GM18508 (cell line): ENCODE data around the gene CYTH1.

Source experiments
- ATAC-seq: cut with Tn5 transposase; IDR thresholded peaks from one replicate; pipeline ENCODE4 v1.9.1; 2021; ENCODE audit warnings: moderate number of reproducible peaks; ENCODE audit not compliant: insufficient read depth, unreplicated experiment

CYTH1 gene

GRCh38 chr17:78640700-78641099 is 141.4 kb downstream of the CYTH1 start:
- no peak for ATAC-seq

GRCh38 chr17:78637643-78638420 is 144.2 kb downstream of the CYTH1 start:
- no peak for ATAC-seq

- no peak for ATAC-seq
These were observed 144.9 kb downstream of the CYTH1 start for GRCh38 chr17:78637146-78637545.

- ATAC-seq: no peak
These were observed 147.9 kb downstream of the CYTH1 start for GRCh38 chr17:78634154-78634553.

- ATAC-seq: no peak
These were observed 152.6 kb downstream of the CYTH1 start for GRCh38 chr17:78629436-78629995.

- ATAC-seq: no peak
These were observed 153.3 kb downstream of the CYTH1 start for GRCh38 chr17:78628547-78629435.

- ATAC-seq: no peak
These were observed 157.5 kb downstream of the CYTH1 start for GRCh38 chr17:78624324-78625151.
